Hepatocyte (in vitro differentiated cells): ENCODE data around the gene FBXL13. TPM values are rescaled to one million over a fixed set of nuclear protein-coding genes. Genes with fewer than 3 reads are reported as not detected.

Source experiments
- DNase-seq: peaks from one replicate; pipeline ENCODE4 v3.0.0-alpha.2; 2016; ENCODE audit warnings: low spot score
- H2AFZ ChIP-seq: fragments of 200-600 bp; sonication (generic); 2 replicates; pipeline ENCODE4 v1.6.0; 2016; ENCODE audit warnings: antibody characterized with exemption, mild to moderate bottlenecking
- H3K27ac ChIP-seq: fragments of 200-600 bp; sonication (generic); 2 replicates; pipeline ENCODE4 v1.5.1; 2016; ENCODE audit warnings: mild to moderate bottlenecking
- H3K27me3 ChIP-seq: fragments of 200-600 bp; sonication (generic); 2 replicates; pipeline ENCODE4 v1.6.1; 2016
- H3K36me3 ChIP-seq: fragments of 200-600 bp; sonication (generic); replicated peaks from 2 replicates; pipeline ENCODE4 v1.5.1; 2016; ENCODE audit warnings: low read depth; ENCODE audit not compliant: insufficient read depth
- H3K4me1 ChIP-seq: fragments of 200-600 bp; sonication (generic); 2 replicates; pipeline ENCODE4 v1.5.1; 2016; ENCODE audit warnings: mild to moderate bottlenecking, moderate library complexity; ENCODE audit not compliant: insufficient read depth
- H3K4me2 ChIP-seq: fragments of 200-600 bp; sonication (generic); 2 replicates; pipeline ENCODE4 v1.6.0; 2016
- H3K4me3 ChIP-seq: fragments of 200-600 bp; sonication (generic); 2 replicates; pipeline ENCODE4 v1.5.1; 2016; ENCODE audit warnings: mild to moderate bottlenecking
- H3K79me2 ChIP-seq: fragments of 200-600 bp; sonication (generic); 2 replicates; pipeline ENCODE4 v1.6.0; 2017; ENCODE audit warnings: mild to moderate bottlenecking
- H3K9me2 ChIP-seq: fragments of 200-600 bp; sonication (generic); replicated peaks from 2 replicates; pipeline ENCODE4 v1.6.0; 2017; ENCODE audit warnings: mild to moderate bottlenecking; ENCODE audit not compliant: insufficient read depth
- H3K9me3 ChIP-seq: fragments of 200-600 bp; sonication (generic); 2 replicates; pipeline ENCODE4 v1.5.1; 2016; ENCODE audit warnings: low read depth, mild to moderate bottlenecking
- H4K20me1 ChIP-seq: fragments of 200-600 bp; sonication (generic); 2 replicates; pipeline ENCODE4 v1.6.0; 2016; ENCODE audit warnings: mild to moderate bottlenecking; ENCODE audit not compliant: insufficient read depth, poor library complexity, severe bottlenecking
- CTCF ChIP-seq: fragments of 200-600 bp; sonication (generic); IDR thresholded peaks from 2 replicates; pipeline ENCODE4 v1.5.1; 2016; ENCODE audit warnings: antibody characterized with exemption, mild to moderate bottlenecking; ENCODE audit not compliant: poor library complexity
- EZH2 ChIP-seq: fragments of 200-600 bp; sonication (generic); IDR thresholded peaks from 2 replicates; pipeline ENCODE4 v1.6.1; 2016; ENCODE audit warnings: antibody characterized with exemption, mild to moderate bottlenecking, borderline replicate concordance
- EZH2phosphoT487 ChIP-seq: fragments of 200-600 bp; sonication (generic); IDR thresholded peaks from one replicate; pipeline ENCODE4 v1.6.1; 2018; ENCODE audit warnings: antibody characterized with exemption, mild to moderate bottlenecking, low read depth, moderate library complexity; ENCODE audit not compliant: unreplicated experiment, severe bottlenecking
- WGBS: methylation state at CpG from one replicate; pipeline ENCODE4 v1.1.6; 2016; ENCODE audit warnings: low lambda C conversion rate; ENCODE audit errors: missing lambda C conversion rate; 5-methylcytosine and 5-hydroxymethylcytosine counted together
- polyA plus RNA-seq: library from polyadenylated mRNA; unstranded; fragments of >200 nt; fragmentation: Nextera tagmentation; extraction: Ambion mirVana; gene quantifications from 2 replicates; pipeline ENCODE4 v1.2.1, GENCODE V29; 2016
- total RNA-seq: library from RNA; depleted of rRNA; stranded (reverse); fragments of >200 nt; gene quantifications from 2 replicates; pipeline ENCODE4 v1.2.3, GENCODE V29; 2014

FBXL13 gene
- total and polyA plus RNA-seq, 2 experiments from 2014 or later: 0.30 to 1.8 TPM

- Histone ChIP-seq H4K20me1 (no peaks in the 10 kb centered on the region), H3K79me2 (peaks cover 14% of the 10 kb centered on the region), H3K36me3 (no peaks in the 10 kb centered on the region), H3K27ac (no peak overlapping the region), H3K4me1 (no peaks in the 10 kb centered on the region), H2AFZ (no peak overlapping the region), H3K9me3 (no peaks in the 10 kb centered on the region), H3K9me2 (no peaks in the 10 kb centered on the region), H3K4me2 (no peak overlapping the region), H3K27me3 (no peaks in the 10 kb centered on the region), H3K4me3 (no peak overlapping the region)
- WGBS: 41% methylated on average over 1 of the region's 1 CpG
- TF ChIP-seq CTCF: no peak
- no peak for TF ChIP-seq EZH2phosphoT487
- TF ChIP-seq EZH2: no peak
- no peak for DNase-seq
These were observed 155.8 kb downstream of the FBXL13 start for GRCh38 chr7:102918845-102919244.

DNA sequence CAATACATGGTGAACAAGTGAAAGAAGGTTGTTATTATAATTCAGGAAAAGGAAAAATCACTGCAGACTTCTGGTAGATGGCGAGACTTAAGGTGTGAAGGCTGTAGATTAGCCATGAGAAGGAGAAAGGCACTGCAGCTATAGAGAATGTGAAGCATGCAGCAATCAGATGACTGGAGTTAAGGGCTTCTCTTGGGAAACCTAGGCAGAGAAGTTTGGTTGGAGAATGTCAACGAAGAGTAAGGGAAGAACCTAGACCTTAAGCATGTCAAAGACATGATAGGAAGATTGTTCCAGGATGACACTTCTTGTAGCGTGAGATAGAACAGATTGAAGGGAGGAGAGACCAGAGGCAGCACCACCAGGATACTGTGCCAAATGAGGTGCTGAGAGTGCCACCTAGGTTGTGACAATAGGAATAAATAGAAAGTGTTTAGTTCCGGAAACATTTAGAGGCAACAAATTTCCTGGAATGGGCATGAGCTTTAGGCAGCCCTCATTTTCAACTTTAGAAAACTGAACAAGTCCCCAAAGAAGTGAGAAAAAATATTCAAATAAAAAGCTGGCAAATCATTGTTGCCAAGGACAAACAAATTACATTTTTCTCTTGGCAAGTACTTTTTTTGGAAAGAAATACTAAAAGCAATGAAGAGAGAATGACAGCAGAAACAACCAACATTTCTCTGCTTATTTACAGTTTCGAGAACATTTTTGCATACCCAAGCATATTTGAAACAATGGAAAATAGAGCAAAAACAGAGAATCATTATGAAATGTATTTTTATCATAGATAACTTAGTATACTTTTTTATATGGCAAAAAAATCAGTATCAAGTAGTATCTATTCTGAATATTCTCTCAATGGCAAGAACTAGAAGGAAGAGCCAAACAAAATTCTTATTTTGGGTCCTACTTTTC is 156.9 kb downstream of the FBXL13 start:
- Histone ChIP-seq H3K9me2 (no peaks in the 10 kb centered on the region), H3K27ac (no peak overlapping the region), H3K36me3 (no peaks in the 10 kb centered on the region), H3K4me1 (no peaks in the 10 kb centered on the region), H4K20me1 (no peaks in the 10 kb centered on the region), H3K27me3 (no peaks in the 10 kb centered on the region), H2AFZ (no peak overlapping the region), H3K9me3 (no peaks in the 10 kb centered on the region), H3K79me2 (peaks cover 15% of the 10 kb centered on the region), H3K4me3 (no peak overlapping the region), H3K4me2 (no peak overlapping the region)
- TF ChIP-seq EZH2: no peak
- TF ChIP-seq EZH2phosphoT487: no peak
- no peak for TF ChIP-seq CTCF
- 85% methylated on average over 5 of the region's 5 CpGs for WGBS
- DNase-seq: no peak

- Histone ChIP-seq H3K79me2 (peaks cover 15% of the 10 kb centered on the region), H3K4me3 (no peak overlapping the region), H3K9me2 (no peaks in the 10 kb centered on the region), H3K36me3 (no peaks in the 10 kb centered on the region), H3K27ac (no peak overlapping the region), H3K9me3 (no peaks in the 10 kb centered on the region), H3K27me3 (no peaks in the 10 kb centered on the region), H2AFZ (no peak overlapping the region), H4K20me1 (no peaks in the 10 kb centered on the region), H3K4me1 (no peaks in the 10 kb centered on the region), H3K4me2 (no peak overlapping the region)
- DNase-seq: no peak
- TF ChIP-seq EZH2phosphoT487: no peak
- no peak for TF ChIP-seq CTCF
- no peak for TF ChIP-seq EZH2
These were observed 157.7 kb downstream of the FBXL13 start for GRCh38 chr7:102916881-102917280.
